Parathyroid adenoma (tissue), 2 donors: ENCODE results near the gene P2RX1.
"Not testable (repeated sequence)": the region's sequence is repeated elsewhere in the genome, so short reads cannot be mapped to it uniquely, and the experiment has no call there.

Experiments used
- H2AFZ ChIP-seq: fragments of 300-600 bp; sonication (generic); one replicate; pipeline ENCODE4 v1.7.0; 2017; ENCODE audit warnings: antibody characterized with exemption, mild to moderate bottlenecking
- H3K27ac ChIP-seq: fragments of 300-600 bp; sonication (generic); one replicate; pipeline ENCODE4 v1.7.0; 2017
- H3K27me3 ChIP-seq: fragments of 300-600 bp; sonication (generic); one replicate; pipeline ENCODE4 v1.7.0; 2017; ENCODE audit warnings: low read length; ENCODE audit not compliant: control insufficient read depth, insufficient read depth
- H3K36me3 ChIP-seq: fragments of 300-600 bp; sonication (generic); one replicate; pipeline ENCODE4 v1.7.0; 2017; ENCODE audit warnings: low read length; ENCODE audit not compliant: control insufficient read depth, insufficient read depth
- H3K4me1 ChIP-seq: fragments of 300-600 bp; sonication (generic); one replicate; pipeline ENCODE4 v1.7.0; 2017; ENCODE audit warnings: control low read depth
- H3K4me2 ChIP-seq: fragments of 300-600 bp; sonication (generic); one replicate; pipeline ENCODE4 v1.7.0; 2017; ENCODE audit warnings: low read length
- H3K4me3 ChIP-seq: fragments of 300-600 bp; sonication (generic); one replicate; pipeline ENCODE4 v1.7.0; 2017; ENCODE audit warnings: low read depth, low read length
- H3K79me2 ChIP-seq: fragments of 300-600 bp; sonication (generic); one replicate; pipeline ENCODE4 v1.7.0; 2017; ENCODE audit warnings: control low read depth
- H3K9ac ChIP-seq: fragments of 300-600 bp; sonication (generic); one replicate; pipeline ENCODE4 v1.7.0; 2017; ENCODE audit warnings: mild to moderate bottlenecking
- H3K9me3 ChIP-seq: fragments of 300-600 bp; sonication (generic); one replicate; pipeline ENCODE4 v1.7.0; 2017; ENCODE audit warnings: low read length; ENCODE audit not compliant: control insufficient read depth
- CTCF ChIP-seq: fragments of 300-600 bp; sonication (generic); IDR thresholded peaks from one replicate; pipeline ENCODE4 v1.7.0; 2017; ENCODE audit warnings: antibody characterized with exemption, mild to moderate bottlenecking
- donor health status: primary hyperparathyroidism.

P2RX1 gene

GRCh38 chr17:3952186-3952585 is 35.9 kb upstream of the P2RX1 start:
- Histone ChIP-seq H3K9me3 (no peaks in the 10 kb centered on the region), H3K79me2 (no peaks in the 10 kb centered on the region), H3K36me3 (no peaks in the 10 kb centered on the region), H3K4me3 (no peak overlapping the region), H3K4me1 (no peaks in the 10 kb centered on the region), H3K9ac (no peak overlapping the region), H3K4me2 (no peak overlapping the region), H3K27ac (no peak overlapping the region), H2AFZ (no peak overlapping the region), H3K27me3 (no peaks in the 10 kb centered on the region)
- no peak for TF ChIP-seq CTCF

- Histone ChIP-seq H3K4me1 (no peaks in the 10 kb centered on the region), H2AFZ (no peak overlapping the region), H3K27ac (no peak overlapping the region), H3K4me2 (no peak overlapping the region), H3K4me3 (no peak overlapping the region), H3K79me2 (no peaks in the 10 kb centered on the region), H3K9me3 (no peaks in the 10 kb centered on the region), H3K9ac (no peak overlapping the region), H3K36me3 (no peaks in the 10 kb centered on the region), H3K27me3 (no peaks in the 10 kb centered on the region)
- no peak for TF ChIP-seq CTCF
Measured at GRCh38 chr17:3951420-3951819, 35.2 kb upstream of the P2RX1 start.

GRCh38 chr17:3951003-3951402 is 34.7 kb upstream of the P2RX1 start:
- Histone ChIP-seq H3K36me3 (no peaks in the 10 kb centered on the region), H3K27ac (no peak overlapping the region), H2AFZ (no peak overlapping the region), H3K4me2 (no peak overlapping the region), H3K4me1 (no peaks in the 10 kb centered on the region), H3K9ac (no peak overlapping the region), H3K9me3 (no peaks in the 10 kb centered on the region), H3K79me2 (no peaks in the 10 kb centered on the region), H3K4me3 (no peak overlapping the region), H3K27me3 (no peaks in the 10 kb centered on the region)
- TF ChIP-seq CTCF = no peak

GRCh38 chr17:3950584-3950983 is 34.3 kb upstream of the P2RX1 start:
- H3K4me2 ChIP-seq = no peak overlapping the region
- no peak overlapping the region for H2AFZ ChIP-seq
- H3K27ac ChIP-seq = no peak overlapping the region
- H3K4me3 ChIP-seq = no peak overlapping the region
- no peaks in the 10 kb centered on the region for H3K79me2 ChIP-seq
- no peaks in the 10 kb centered on the region for H3K4me1 ChIP-seq
- TF ChIP-seq CTCF = no peak
- no peaks in the 10 kb centered on the region for H3K9me3 ChIP-seq
- no peaks in the 10 kb centered on the region for H3K36me3 ChIP-seq
- H3K27me3 ChIP-seq = no peaks in the 10 kb centered on the region
- no peak overlapping the region for H3K9ac ChIP-seq

GRCh38 chr17:3949418-3949817 is 33.2 kb upstream of the P2RX1 start:
- H3K4me1 ChIP-seq = no peaks in the 10 kb centered on the region
- H3K4me2 ChIP-seq = no peak overlapping the region
- no peaks in the 10 kb centered on the region for H3K9me3 ChIP-seq
- H2AFZ ChIP-seq = no peak overlapping the region
- no peak overlapping the region for H3K9ac ChIP-seq
- H3K79me2 ChIP-seq = no peaks in the 10 kb centered on the region
- H3K36me3 ChIP-seq = no peaks in the 10 kb centered on the region
- H3K27me3 ChIP-seq = no peaks in the 10 kb centered on the region
- no peak for TF ChIP-seq CTCF
- no peak overlapping the region for H3K27ac ChIP-seq
- H3K4me3 ChIP-seq = no peak overlapping the region

- H2AFZ ChIP-seq, H3K27ac ChIP-seq, H3K9me3 ChIP-seq, H3K4me2 ChIP-seq, H3K79me2 ChIP-seq, H3K36me3 ChIP-seq, H3K4me3 ChIP-seq, H3K4me1 ChIP-seq, H3K27me3 ChIP-seq, H3K9ac ChIP-seq: not testable (repeated sequence)
Measured at GRCh38 chr17:3948551-3948950, 32.3 kb upstream of the P2RX1 start.
